B cell (primary cell): ENCODE measurements around the gene RPS6KA4. TPM values are rescaled to one million over a fixed set of nuclear protein-coding genes. Genes with fewer than 3 reads are reported as not detected.
"Not testable (repeated sequence)": the region's sequence is repeated elsewhere in the genome, so short reads cannot be mapped to it uniquely, and the experiment has no call there.

ENCODE experiments used
- ATAC-seq: fragments of 200-7000 bp; cut with Tn5 transposase; one replicate; pipeline ENCODE4 v1.10.0; 2021; ENCODE audit warnings: low read depth, mild to moderate bottlenecking, moderate number of reproducible peaks, moderate library complexity
- CTCF ChIA-PET: fragments of 350-600 bp; sonication (Branson Sonifier 250); formaldehyde crosslinking; loops from one replicate; lab custom pipeline; 2021; ENCODE audit warnings: antibody characterized with exemption, inconsistent platforms; lab: Charles Lee
- POLR2A ChIA-PET: fragments of 350-600 bp; sonication (Branson Sonifier 250); formaldehyde crosslinking; loops from one replicate; lab custom pipeline; 2021; ENCODE audit warnings: antibody characterized with exemption; lab: Charles Lee
- DNase-seq: peaks from one replicate; pipeline ENCODE4 v3.0.0; 2013
- H2AFZ ChIP-seq: 2 replicates; pipeline ENCODE4 v1.6.1; 2012; ENCODE audit warnings: mild to moderate bottlenecking, low read depth, low read length; ENCODE audit not compliant: insufficient read depth, poor library complexity, severe bottlenecking
- H3K27ac ChIP-seq, 2 donors: 1 replicate in 1 of 2; 2 replicates in 1 of 2; pipeline ENCODE4 v1.5.1; 2012 to 2013; ENCODE audit warnings: low read length in 2 of 2, mild to moderate bottlenecking in 2 of 2, moderate library complexity in 1 of 2
- H3K27me3 ChIP-seq, 4 experiments: fragments of 200-600 bp in 1 of 4; sonication (generic) in 1 of 4; replicated peaks in 1 of 4; 1 replicate in 2 of 4; 2 replicates in 2 of 4; pipeline versions ENCODE4 v1.6.1 to v1.7.0; 2013 to 2016; ENCODE audit warnings: low read length in 3 of 4, mild to moderate bottlenecking in 2 of 4, mixed read lengths in 1 of 4, moderate library complexity in 1 of 4; ENCODE audit not compliant: insufficient read depth in 4 of 4, control insufficient read depth in 3 of 4; ENCODE audit errors: control extremely low read depth in 1 of 4
- H3K36me3 ChIP-seq, 2 experiments: replicated peaks in 1 of 2; 1 replicate in 1 of 2; 2 replicates in 1 of 2; pipeline versions ENCODE4 v1.6.1 to v1.7.1; 2013; ENCODE audit warnings: low read length in 1 of 2; ENCODE audit not compliant: insufficient read depth in 2 of 2, control insufficient read depth in 1 of 2; ENCODE audit errors: control extremely low read depth in 1 of 2, extremely low read depth in 1 of 2
- H3K4me1 ChIP-seq, 2 donors: fragments of 200-600 bp in 1 of 2; sonication (generic) in 1 of 2; 1 replicate in 1 of 2; 2 replicates in 1 of 2; pipeline versions ENCODE4 v1.5.1 to v1.6.1; 2013 to 2017; ENCODE audit warnings: low read length in 2 of 2; ENCODE audit not compliant: control insufficient read depth in 2 of 2, insufficient read depth in 2 of 2
- H3K4me2 ChIP-seq: replicated peaks from 2 replicates; pipeline ENCODE3; 2012; ENCODE audit warnings: mild to moderate bottlenecking, low read depth, low read length; ENCODE audit not compliant: poor library complexity, severe bottlenecking
- H3K4me3 ChIP-seq, 5 experiments: fragments of 200-600 bp in 1 of 5; sonication (generic) in 1 of 5; 1 replicate in 3 of 5; 2 replicates in 2 of 5; pipeline versions ENCODE4 v1.5.1 to v1.7.0; 2011 to 2016; ENCODE audit warnings: low read length in 4 of 5, mild to moderate bottlenecking in 4 of 5, low read depth in 2 of 5, control low read depth in 1 of 5, moderate library complexity in 1 of 5; ENCODE audit not compliant: insufficient read depth in 1 of 5; ENCODE audit errors: control extremely low read depth in 1 of 5, extremely low read depth in 1 of 5
- H3K79me2 ChIP-seq: fragments of 200-600 bp; sonication (generic); one replicate; pipeline ENCODE4 v1.6.0; 2016; ENCODE audit warnings: low read length; ENCODE audit not compliant: control insufficient read depth, insufficient read depth
- H3K9ac ChIP-seq: fragments of 200-600 bp; sonication (generic); 2 replicates; pipeline ENCODE4 v1.6.1; 2017; ENCODE audit warnings: mild to moderate bottlenecking, low read length, moderate library complexity
- H3K9me3 ChIP-seq, 3 donors: one replicate each; pipeline versions ENCODE4 v1.6.1 to v1.7.1; 2013; ENCODE audit warnings: low read length in 2 of 3; ENCODE audit not compliant: control insufficient read depth in 2 of 3, insufficient read depth in 1 of 3; ENCODE audit errors: control extremely low read depth in 1 of 3
- H4K20me1 ChIP-seq: 2 replicates; pipeline ENCODE4 v1.6.0; 2012; ENCODE audit warnings: mild to moderate bottlenecking, low read length; ENCODE audit not compliant: insufficient read depth, control insufficient read depth, poor library complexity, severe bottlenecking
- H3K27ac Mint-ChIP-seq: one replicate; pipeline ENCODE4 v1.8.0; 2021; ENCODE audit warnings: mixed read lengths
- H3K27me3 Mint-ChIP-seq: one replicate; pipeline ENCODE4 v1.8.0; 2021; ENCODE audit warnings: mixed read lengths
- H3K4me1 Mint-ChIP-seq: one replicate; pipeline ENCODE4 v1.8.0; 2021; ENCODE audit warnings: mixed read lengths
- H3K4me3 Mint-ChIP-seq: one replicate; pipeline ENCODE4 v1.8.0; 2021; ENCODE audit warnings: mixed read lengths
- H3K9me3 Mint-ChIP-seq: one replicate; pipeline ENCODE4 v1.8.0; 2022; ENCODE audit warnings: mixed read lengths; ENCODE audit not compliant: insufficient read depth
- EZH2 ChIP-seq: IDR thresholded peaks from 2 replicates; pipeline ENCODE4 v1.6.1; 2012; ENCODE audit warnings: borderline replicate concordance, low read depth, mild to moderate bottlenecking, moderate library complexity, low read length; ENCODE audit not compliant: insufficient read depth, poor library complexity, severe bottlenecking
- WGBS: methylation state at CpG from one replicate; pipeline ENCODE4 v1.1.5; 2013; ENCODE audit warnings: missing lambda C conversion rate; ENCODE audit not compliant: insufficient coverage; 5-methylcytosine and 5-hydroxymethylcytosine counted together
- intact Hi-C: fragments of 100-400 bp; cut with micrococcal nuclease; formaldehyde crosslinking; loops from one replicate; pipeline ENCODE4 v1.10.0; 2022
- polyA plus RNA-seq: library from polyadenylated mRNA; depleted of rRNA; stranded (reverse); fragments of >200 nt; gene quantifications from 2 replicates; pipeline ENCODE4 v1.2.3, GENCODE V29; 2012
- total RNA-seq, 2 donors: library from RNA; stranded (reverse); fragments of 120-200 nt in 1 of 2; gene quantifications; 1 replicate in 1 of 2; 2 replicates in 1 of 2; pipeline versions ENCODE4 v1.2.3 to v1.2.4, GENCODE V29; 2013 to 2022
- TF ChIP-seq, protein P1 (sequence below): fragments of 200-600 bp; IDR thresholded peaks from one replicate; pipeline ENCODE4 v1.8.0; 2022; ENCODE audit warnings: antibody characterized with exemption, mild to moderate bottlenecking

The RPS6KA4 gene
- total and polyA plus RNA-seq, 2 donors (not counting 1 experiment from before 2014, with no cell fraction given) = 22.6 to 32.5 TPM

DNA sequence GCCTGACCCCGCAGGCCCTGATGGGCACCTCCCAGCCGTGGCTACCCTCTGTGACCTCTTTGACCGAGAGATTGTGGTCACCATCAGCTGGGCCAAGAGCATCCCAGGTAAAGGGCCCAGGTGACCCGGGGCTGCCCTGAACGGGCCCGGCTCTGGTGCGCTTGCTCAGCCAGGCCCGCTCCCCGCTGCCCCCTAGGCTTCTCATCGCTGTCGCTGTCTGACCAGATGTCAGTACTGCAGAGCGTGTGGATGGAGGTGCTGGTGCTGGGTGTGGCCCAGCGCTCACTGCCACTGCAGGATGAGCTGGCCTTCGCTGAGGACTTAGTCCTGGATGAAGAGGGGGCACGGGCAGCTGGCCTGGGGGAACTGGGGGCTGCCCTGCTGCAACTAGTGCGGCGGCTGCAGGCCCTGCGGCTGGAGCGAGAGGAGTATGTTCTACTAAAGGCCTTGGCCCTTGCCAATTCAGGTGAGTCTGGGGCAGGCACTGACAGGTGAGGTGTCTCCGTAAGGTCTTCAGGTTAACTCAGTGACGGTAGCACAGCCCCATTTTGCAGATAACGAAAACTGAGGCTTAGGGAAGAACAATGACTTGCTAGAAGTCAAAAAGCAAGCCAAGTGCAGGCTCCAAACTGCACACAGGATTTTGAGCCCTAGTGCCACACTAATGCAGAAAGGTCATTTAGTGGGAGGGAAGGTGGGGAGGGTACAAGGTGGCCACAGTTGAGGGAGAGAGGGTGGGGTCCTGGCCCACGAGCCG, 44.0 kb upstream of the RPS6KA4 start:
- intact Hi-C loops = loop anchor here (5.0 kb wide), 1 partner anchor 427 kb away; the partner anchor contains the start of gene RASGRP2
- Mint-ChIP-seq H3K4me1 (peaks cover 32% of the 10 kb centered on the region), H3K4me3 (peak overlapping the region; percentile 10), H3K27ac (no peak overlapping the region), H3K27me3 (no peaks in the 10 kb centered on the region), H3K9me3 (no peaks in the 10 kb centered on the region)
- ATAC-seq (no peak), DNase-seq (no peak)
- Histone ChIP-seq H3K4me3 (no peak overlapping the region), H3K36me3 (peaks cover 0 to 32% of the 10 kb centered on the region in 2 experiments), H3K79me2 (peaks cover 37% of the 10 kb centered on the region), H3K27ac (no peak overlapping the region), H3K4me2 (no peak overlapping the region), H3K27me3 (no peaks in the 10 kb centered on the region), H3K9me3 (no peaks in the 10 kb centered on the region), H3K9ac (no peak overlapping the region), H3K4me1 (peaks cover 8 to 26% of the 10 kb centered on the region in 2 donors), H4K20me1 (peaks cover 21% of the 10 kb centered on the region), H2AFZ (no peak overlapping the region)
- WGBS = 96% methylated on average over 23 of the region's 24 CpGs
- CTCF ChIA-PET = interaction anchor here (0.6 to 1.7 kb wide), 3 partner anchors 10 to 116 kb away, joined by 3 to 5 read pairs (median 4); no protein-coding TSS in a partner anchor
- no peak for TF ChIP-seq EZH2
- TF ChIP-seq, protein P1, sequence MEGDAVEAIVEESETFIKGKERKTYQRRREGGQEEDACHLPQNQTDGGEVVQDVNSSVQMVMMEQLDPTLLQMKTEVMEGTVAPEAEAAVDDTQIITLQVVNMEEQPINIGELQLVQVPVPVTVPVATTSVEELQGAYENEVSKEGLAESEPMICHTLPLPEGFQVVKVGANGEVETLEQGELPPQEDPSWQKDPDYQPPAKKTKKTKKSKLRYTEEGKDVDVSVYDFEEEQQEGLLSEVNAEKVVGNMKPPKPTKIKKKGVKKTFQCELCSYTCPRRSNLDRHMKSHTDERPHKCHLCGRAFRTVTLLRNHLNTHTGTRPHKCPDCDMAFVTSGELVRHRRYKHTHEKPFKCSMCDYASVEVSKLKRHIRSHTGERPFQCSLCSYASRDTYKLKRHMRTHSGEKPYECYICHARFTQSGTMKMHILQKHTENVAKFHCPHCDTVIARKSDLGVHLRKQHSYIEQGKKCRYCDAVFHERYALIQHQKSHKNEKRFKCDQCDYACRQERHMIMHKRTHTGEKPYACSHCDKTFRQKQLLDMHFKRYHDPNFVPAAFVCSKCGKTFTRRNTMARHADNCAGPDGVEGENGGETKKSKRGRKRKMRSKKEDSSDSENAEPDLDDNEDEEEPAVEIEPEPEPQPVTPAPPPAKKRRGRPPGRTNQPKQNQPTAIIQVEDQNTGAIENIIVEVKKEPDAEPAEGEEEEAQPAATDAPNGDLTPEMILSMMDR = no peak
- POLR2A ChIA-PET = interaction anchor here (0.6 kb wide), 1 partner anchor 19 kb away, joined by 4 read pairs; no protein-coding TSS in a partner anchor

DNA sequence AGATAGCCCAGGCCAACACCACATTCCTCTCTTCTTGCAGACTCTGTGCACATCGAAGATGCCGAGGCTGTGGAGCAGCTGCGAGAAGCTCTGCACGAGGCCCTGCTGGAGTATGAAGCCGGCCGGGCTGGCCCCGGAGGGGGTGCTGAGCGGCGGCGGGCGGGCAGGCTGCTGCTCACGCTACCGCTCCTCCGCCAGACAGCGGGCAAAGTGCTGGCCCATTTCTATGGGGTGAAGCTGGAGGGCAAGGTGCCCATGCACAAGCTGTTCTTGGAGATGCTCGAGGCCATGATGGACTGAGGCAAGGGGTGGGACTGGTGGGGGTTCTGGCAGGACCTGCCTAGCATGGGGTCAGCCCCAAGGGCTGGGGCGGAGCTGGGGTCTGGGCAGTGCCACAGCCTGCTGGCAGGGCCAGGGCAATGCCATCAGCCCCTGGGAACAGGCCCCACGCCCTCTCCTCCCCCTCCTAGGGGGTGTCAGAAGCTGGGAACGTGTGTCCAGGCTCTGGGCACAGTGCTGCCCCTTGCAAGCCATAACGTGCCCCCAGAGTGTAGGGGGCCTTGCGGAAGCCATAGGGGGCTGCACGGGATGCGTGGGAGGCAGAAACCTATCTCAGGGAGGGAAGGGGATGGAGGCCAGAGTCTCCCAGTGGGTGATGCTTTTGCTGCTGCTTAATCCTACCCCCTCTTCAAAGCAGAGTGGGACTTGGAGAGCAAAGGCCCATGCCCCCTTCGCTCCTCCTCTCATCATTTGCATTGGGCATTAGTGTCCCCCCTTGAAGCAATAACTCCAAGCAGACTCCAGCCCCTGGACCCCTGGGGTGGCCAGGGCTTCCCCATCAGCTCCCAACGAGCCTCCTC, 43.1 kb upstream of the RPS6KA4 start:
- POLR2A ChIA-PET = interaction anchor here (0.6 to 2.5 kb wide), 2 partner anchors 18 to 25 kb away, joined by 4 to 50 read pairs; partner anchors contain the start of gene CCDC88B
- Histone ChIP-seq H4K20me1 (peaks cover 17% of the 10 kb centered on the region), H3K27ac (peak overlapping the region; percentile 99 to 100), H3K4me1 (peaks cover 8 to 26% of the 10 kb centered on the region in 2 donors), H3K36me3 (peaks cover 0 to 29% of the 10 kb centered on the region in 2 experiments), H3K79me2 (peaks cover 31% of the 10 kb centered on the region)
- H3K27me3 ChIP-seq, H3K9ac ChIP-seq, H3K9me3 Mint-ChIP-seq, ATAC-seq, H2AFZ ChIP-seq, H3K4me2 ChIP-seq, H3K9me3 ChIP-seq, H3K4me3 ChIP-seq, DNase-seq, H3K27me3 Mint-ChIP-seq: not testable (repeated sequence)
- Mint-ChIP-seq H3K4me3 (peak overlapping the region; percentile 98), H3K4me1 (peaks cover 35% of the 10 kb centered on the region), H3K27ac (peak overlapping the region; percentile 100)
- intact Hi-C loops = loop anchor here (5.0 kb wide), 1 partner anchor 426 kb away; the partner anchor contains the start of gene RASGRP2
- CTCF ChIA-PET = interaction anchor here (0.6 to 4.7 kb wide), 11 partner anchors 11 to 373 kb away, joined by 3 to 188 read pairs (median 16); partner anchors contain the start of genes CCDC88B, ESRRA, FERMT3 and RPS6KA4
- 87% methylated on average over 21 of the region's 25 CpGs for WGBS
